GM12891 (cell line): Measurements from ENCODE around the gene MAP1B.

Experiments used
- PAX5 ChIP-seq: IDR thresholded peaks from 2 replicates; pipeline ENCODE4 v1.6.1; 2011; ENCODE audit warnings: low read length, moderate library complexity, mild to moderate bottlenecking; ENCODE audit not compliant: insufficient read depth, severe bottlenecking
- POLR2A ChIP-seq: IDR thresholded peaks from 2 replicates; pipeline ENCODE4 v1.6.1; 2011; ENCODE audit warnings: low read depth, low read length, control low read depth
- POLR2AphosphoS5 ChIP-seq: IDR thresholded peaks from 2 replicates; pipeline ENCODE4 v1.6.1; 2011; ENCODE audit warnings: low read depth, low read length, control low read depth
- SPI1 ChIP-seq: IDR thresholded peaks from 2 replicates; pipeline ENCODE4 v1.6.1; 2011; ENCODE audit warnings: low read depth, low read length, control low read depth
- TAF1 ChIP-seq: IDR thresholded peaks from 2 replicates; pipeline ENCODE4 v1.6.1; 2011; ENCODE audit warnings: low read depth, low read length, control low read depth

- TF ChIP-seq POLR2AphosphoS5: no peak
- TF ChIP-seq TAF1: no peak
- no peak for TF ChIP-seq POLR2A
- TF ChIP-seq SPI1: no peak
- no peak for TF ChIP-seq PAX5
These were observed 144.1 kb downstream of the MAP1B start for GRCh38 chr5:72251386-72251785.
